Germinal center (tissue), 1 donor: ENCODE data around the gene TRMT11.
A peak's percentile ranks its signal among the peaks of the same experiment; 100 is the strongest.
"Not testable (repeated sequence)": the region's sequence is repeated elsewhere in the genome, so short reads cannot be mapped to it uniquely, and the experiment has no call there.

ENCODE experiments used
- DNase-seq: peaks from one replicate; pipeline ENCODE4 v3.0.0; 2012; ENCODE audit warnings: mixed read lengths, low spot score

The TRMT11 gene

GRCh38 chr6:125994670-125995488 is 8.5 kb downstream of the TRMT11 start:
- DNase-seq, result no peak

GRCh38 chr6:125995972-125996580 is 9.7 kb downstream of the TRMT11 start:
- peak; percentile 82 for DNase-seq

GRCh38 chr6:126002755-126003679 is 16.7 kb downstream of the TRMT11 start:
- no peak for DNase-seq

- DNase-seq, result no peak
Observed at GRCh38 chr6:126007800-126008199, 21.5 kb downstream of the TRMT11 start.

- DNase-seq, result no peak
Observed at GRCh38 chr6:126010040-126010439, 23.7 kb downstream of the TRMT11 start.

GRCh38 chr6:126015863-126016262 is 29.5 kb downstream of the TRMT11 start:
- DNase-seq, result no peak

GRCh38 chr6:126016591-126016990 is 30.3 kb downstream of the TRMT11 start:
- DNase-seq, result no peak

- no peak for DNase-seq
Observed at GRCh38 chr6:126017668-126018067, 31.3 kb downstream of the TRMT11 start.

GRCh38 chr6:126020305-126021050 is 34.1 kb downstream of the TRMT11 start:
- no peak for DNase-seq

GRCh38 chr6:126023474-126023873 is 37.1 kb downstream of the TRMT11 start:
- not testable (repeated sequence) for DNase-seq

- no peak for DNase-seq
Observed at GRCh38 chr6:126026001-126026400, 39.7 kb downstream of the TRMT11 start.

- no peak for DNase-seq
Observed at GRCh38 chr6:126027601-126028000, 41.3 kb downstream of the TRMT11 start.

GRCh38 chr6:126030045-126030444 is 43.7 kb downstream of the TRMT11 start:
- DNase-seq, result no peak

- DNase-seq, result peak; percentile 6
Observed at GRCh38 chr6:126033696-126034095, 47.4 kb downstream of the TRMT11 start.

- DNase-seq, result no peak
Observed at GRCh38 chr6:126034656-126035055, 48.3 kb downstream of the TRMT11 start.

GRCh38 chr6:126035764-126036163 is 49.4 kb downstream of the TRMT11 start:
- no peak for DNase-seq

GRCh38 chr6:126038234-126038633 is 51.9 kb downstream of the TRMT11 start:
- no peak for DNase-seq

- no peak for DNase-seq
Observed at GRCh38 chr6:126039284-126039683, 52.9 kb downstream of the TRMT11 start.

GRCh38 chr6:126040394-126040793 is 54.1 kb downstream of the TRMT11 start:
- DNase-seq, result no peak

- no peak for DNase-seq
Observed at GRCh38 chr6:126040826-126041225, 54.5 kb downstream of the TRMT11 start.

GRCh38 chr6:126041516-126041915 is 55.2 kb downstream of the TRMT11 start:
- DNase-seq, result no peak

- no peak for DNase-seq
Observed at GRCh38 chr6:126042001-126042419, 55.7 kb downstream of the TRMT11 start.
